ENCODE measurements around the gene PRSS35. TPM values are rescaled to one million over a fixed set of nuclear protein-coding genes. Genes with fewer than 3 reads are reported as not detected.
"Not testable (repeated sequence)": the region's sequence is repeated elsewhere in the genome, so short reads cannot be mapped to it uniquely, and the experiment has no call there.

Gene PRSS35
- total RNA-seq, 2 experiments from 2014 or later = not detected

- no peak for DNase-seq (ENCODE audit: low spot score)
- no peaks in the 10 kb centered on the region for H3K79me2 ChIP-seq (ENCODE audit: insufficient read depth, low read depth, low read length)
- TF ChIP-seq EZH2phosphoT487 (IDR thresholded peaks at IDR 0.05; ENCODE audit: borderline replicate concordance, low read depth, low read length) (no peak), CTCF (conservative IDR thresholded peaks at IDR 0.05; ENCODE audit: low read length) (no peak)
- no peak overlapping the region for H2AFZ ChIP-seq (ENCODE audit: low read length)
- H4K20me1 ChIP-seq (ENCODE audit: insufficient read depth, low read length) = no peaks in the 10 kb centered on the region
- no peaks in the 10 kb centered on the region for H3K9me2 ChIP-seq (ENCODE audit: insufficient read depth, low read length)
- POLR2A ChIA-PET = interaction anchor here (1.5 to 1.6 kb wide), 2 partner anchors 10 to 11 kb away, joined by 3 to 6 read pairs; no protein-coding TSS in a partner anchor
- BruUV-seq (replicated peaks) = no TSS peak
- intact Hi-C loops (cut with micrococcal nuclease; ENCODE audit: unreplicated experiment) = no loop called here
- H3K36me3 ChIP-seq (ENCODE audit: insufficient read depth, low read length) = no peaks in the 10 kb centered on the region
- CTCF ChIA-PET (ENCODE audit: unreplicated experiment) = no interaction called here
- H3K9me3 ChIP-seq (ENCODE audit: low read length) = no peaks in the 10 kb centered on the region
- H3K4me3 ChIP-seq (ENCODE audit: low read depth, low read length, poor library complexity, severe bottlenecking) = no peak overlapping the region
- H3K4me2 ChIP-seq (ENCODE audit: low read length) = no peak overlapping the region
- no peaks in the 10 kb centered on the region for H3K4me1 ChIP-seq (ENCODE audit: insufficient read depth, low read length, poor library complexity, severe bottlenecking)
- H3K27ac ChIP-seq (ENCODE audit: low read depth, low read length, poor library complexity, severe bottlenecking) = no peak overlapping the region
Measured at GRCh38 chr6:83480470-83480869, 31.9 kb upstream of the PRSS35 start.

DNA sequence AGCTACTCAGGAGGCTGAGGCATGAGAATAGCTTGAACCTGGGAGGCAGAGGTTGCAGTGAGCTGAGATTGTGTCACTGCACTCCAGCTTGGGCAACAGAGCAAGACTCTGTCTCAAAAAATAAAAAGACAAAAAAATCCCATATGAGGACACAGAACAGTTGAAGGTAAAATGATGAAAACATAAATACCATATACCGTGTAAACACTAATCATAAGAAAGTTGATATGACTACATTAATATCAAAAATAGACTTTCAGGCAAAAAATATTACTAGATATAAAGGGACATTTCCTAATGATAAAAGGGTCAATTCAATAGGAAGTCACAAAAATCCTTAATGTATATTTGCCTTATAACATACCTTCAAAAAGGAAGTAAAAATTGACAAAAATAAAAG lies 30.4 kb upstream of the PRSS35 start:
- CTCF ChIA-PET (ENCODE audit: unreplicated experiment); DNase-seq (ENCODE audit: low spot score); H4K20me1 ChIP-seq (ENCODE audit: insufficient read depth, low read length): not testable (repeated sequence)

DNA sequence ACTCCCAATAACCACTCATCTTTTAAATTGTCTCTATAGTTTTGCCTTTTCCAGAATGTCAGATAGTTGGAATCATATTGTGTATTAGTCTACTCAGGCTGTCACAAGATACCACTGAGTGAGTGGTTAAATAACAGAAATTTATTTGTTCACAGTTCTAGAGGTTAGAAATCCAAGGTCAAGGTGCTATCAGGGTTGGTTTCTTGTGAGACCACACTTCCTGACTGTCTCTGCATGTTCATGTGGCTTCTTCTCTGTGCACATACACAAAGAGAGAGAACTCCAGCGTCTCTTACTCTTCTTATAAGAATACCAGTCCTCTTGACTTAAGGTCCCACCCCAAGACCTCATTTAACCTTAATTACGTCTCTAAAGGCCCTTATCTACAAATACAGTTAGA lies 23.9 kb upstream of the PRSS35 start:
- no peak overlapping the region for H3K27ac ChIP-seq (ENCODE audit: low read depth, low read length, poor library complexity, severe bottlenecking)
- no peaks in the 10 kb centered on the region for H3K36me3 ChIP-seq (ENCODE audit: insufficient read depth, low read length)
- no peaks in the 10 kb centered on the region for H3K9me3 ChIP-seq (ENCODE audit: low read length)
- intact Hi-C loops (cut with micrococcal nuclease; ENCODE audit: unreplicated experiment) = no loop called here
- no peak for DNase-seq (ENCODE audit: low spot score)
- H4K20me1 ChIP-seq (ENCODE audit: insufficient read depth, low read length) = no peaks in the 10 kb centered on the region
- H3K9me2 ChIP-seq (ENCODE audit: insufficient read depth, low read length) = no peaks in the 10 kb centered on the region
- no TSS peak for BruUV-seq (replicated peaks)
- H2AFZ ChIP-seq (ENCODE audit: low read length) = no peak overlapping the region
- no peak overlapping the region for H3K4me3 ChIP-seq (ENCODE audit: low read depth, low read length, poor library complexity, severe bottlenecking)
- H3K79me2 ChIP-seq (ENCODE audit: insufficient read depth, low read depth, low read length) = no peaks in the 10 kb centered on the region
- POLR2A ChIA-PET = interaction anchor here (0.6 kb wide), 1 partner anchor 30 kb away, joined by 4 read pairs; no protein-coding TSS in a partner anchor
- CTCF ChIA-PET (ENCODE audit: unreplicated experiment) = no interaction called here
- no peaks in the 10 kb centered on the region for H3K4me1 ChIP-seq (ENCODE audit: insufficient read depth, low read length, poor library complexity, severe bottlenecking)
- no peak for TF ChIP-seq EZH2phosphoT487 (IDR thresholded peaks at IDR 0.05; ENCODE audit: borderline replicate concordance, low read depth, low read length)
- no peak overlapping the region for H3K4me2 ChIP-seq (ENCODE audit: low read length)

More for the DNA sequence above, 30.4 kb upstream of the PRSS35 start:
- H3K4me1 ChIP-seq (ENCODE audit: insufficient read depth, low read length, poor library complexity, severe bottlenecking); BruUV-seq (replicated peaks); H2AFZ ChIP-seq (ENCODE audit: low read length); H3K4me3 ChIP-seq (ENCODE audit: low read depth, low read length, poor library complexity, severe bottlenecking); H3K4me2 ChIP-seq (ENCODE audit: low read length); H3K9me2 ChIP-seq (ENCODE audit: insufficient read depth, low read length); H3K36me3 ChIP-seq (ENCODE audit: insufficient read depth, low read length); H3K27ac ChIP-seq (ENCODE audit: low read depth, low read length, poor library complexity, severe bottlenecking); H3K9me3 ChIP-seq (ENCODE audit: low read length); POLR2A ChIA-PET; H3K79me2 ChIP-seq (ENCODE audit: insufficient read depth, low read depth, low read length); intact Hi-C loops (cut with micrococcal nuclease; ENCODE audit: unreplicated experiment): not testable (repeated sequence)

- TF ChIP-seq CTCF (conservative IDR thresholded peaks at IDR 0.05; ENCODE audit: low read length) (no peak), EZH2phosphoT487 (IDR thresholded peaks at IDR 0.05; ENCODE audit: borderline replicate concordance, low read depth, low read length) (no peak)
- H4K20me1 ChIP-seq (ENCODE audit: insufficient read depth, low read length) = no peaks in the 10 kb centered on the region
- H3K79me2 ChIP-seq (ENCODE audit: insufficient read depth, low read depth, low read length) = no peaks in the 10 kb centered on the region
- no peak overlapping the region for H2AFZ ChIP-seq (ENCODE audit: low read length)
- H3K4me3 ChIP-seq (ENCODE audit: low read depth, low read length, poor library complexity, severe bottlenecking) = no peak overlapping the region
- H3K36me3 ChIP-seq (ENCODE audit: insufficient read depth, low read length) = no peaks in the 10 kb centered on the region
- no TSS peak for BruUV-seq (replicated peaks)
- intact Hi-C loops (cut with micrococcal nuclease; ENCODE audit: unreplicated experiment) = no loop called here
- CTCF ChIA-PET (ENCODE audit: unreplicated experiment) = no interaction called here
- H3K27ac ChIP-seq (ENCODE audit: low read depth, low read length, poor library complexity, severe bottlenecking) = no peak overlapping the region
- no peak overlapping the region for H3K4me2 ChIP-seq (ENCODE audit: low read length)
- DNase-seq (ENCODE audit: low spot score) = no peak
- no peaks in the 10 kb centered on the region for H3K4me1 ChIP-seq (ENCODE audit: insufficient read depth, low read length, poor library complexity, severe bottlenecking)
- H3K9me3 ChIP-seq (ENCODE audit: low read length) = no peaks in the 10 kb centered on the region
- no peaks in the 10 kb centered on the region for H3K9me2 ChIP-seq (ENCODE audit: insufficient read depth, low read length)
- POLR2A ChIA-PET = interaction anchor here (0.6 kb wide), 1 partner anchor 30 kb away, joined by 4 read pairs; no protein-coding TSS in a partner anchor
Measured at GRCh38 chr6:83488861-83489260, 23.5 kb upstream of the PRSS35 start.
